ENCODE measurements around the gene XRN1. TPM values are rescaled to one million over a fixed set of nuclear protein-coding genes. Genes with fewer than 3 reads are reported as not detected.
"Not testable (repeated sequence)": the region's sequence is repeated elsewhere in the genome, so short reads cannot be mapped to it uniquely, and the experiment has no call there.

The XRN1 gene
- total RNA-seq, 1 donor = 164 TPM

DNA sequence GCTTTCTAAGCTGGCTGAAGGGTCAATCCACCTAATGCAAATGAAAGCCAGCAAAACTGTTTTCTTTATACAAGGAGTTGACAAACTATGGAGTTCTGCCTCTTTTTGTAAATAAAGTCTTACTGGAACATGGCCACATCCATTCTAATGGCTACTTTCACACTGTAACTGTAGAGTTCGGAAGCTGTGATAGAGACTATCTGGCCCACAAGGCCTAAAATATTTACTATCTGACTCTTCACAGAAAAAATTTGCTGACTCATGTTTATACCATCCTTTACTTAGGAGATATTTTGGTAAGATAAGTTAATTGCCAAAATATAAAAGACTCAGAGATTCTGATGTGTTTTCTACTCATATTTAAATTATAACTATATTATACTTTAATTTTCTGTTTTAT lies 128.7 kb downstream of the XRN1 start:
- no peaks in the 10 kb centered on the region for H3K27me3 ChIP-seq (ENCODE audit: insufficient read depth, low read length)
- H3K4me3 ChIP-seq (ENCODE audit: low read length) = no peak overlapping the region
- no peaks in the 10 kb centered on the region for H3K4me1 ChIP-seq (ENCODE audit: insufficient read depth, low read length)
- no peaks in the 10 kb centered on the region for H3K9me3 ChIP-seq (ENCODE audit: low read depth, low read length)

DNA sequence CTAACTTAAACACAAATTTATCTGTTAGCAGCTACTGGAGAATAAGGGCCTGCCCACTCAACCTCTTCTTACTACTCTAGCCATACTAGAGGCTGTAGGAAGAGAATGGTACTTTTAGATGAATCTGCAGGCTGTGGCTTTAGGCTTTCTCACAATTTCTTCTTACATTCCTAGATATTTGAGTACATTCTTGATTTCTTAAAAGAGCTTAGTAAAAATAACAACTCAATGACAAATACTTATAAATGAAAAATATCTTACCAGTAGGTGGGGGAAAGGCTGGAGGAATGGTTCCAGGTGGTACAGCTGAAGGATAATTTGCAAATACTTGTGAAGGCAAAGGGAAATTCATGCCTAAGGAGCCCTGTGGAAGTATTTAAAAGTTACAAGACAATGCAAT lies 129.5 kb downstream of the XRN1 start:
- no peaks in the 10 kb centered on the region for H3K4me1 ChIP-seq (ENCODE audit: insufficient read depth, low read length)
- H3K9me3 ChIP-seq (ENCODE audit: low read depth, low read length) = no peaks in the 10 kb centered on the region
- H3K4me3 ChIP-seq (ENCODE audit: low read length) = no peak overlapping the region
- no peaks in the 10 kb centered on the region for H3K27me3 ChIP-seq (ENCODE audit: insufficient read depth, low read length)

DNA sequence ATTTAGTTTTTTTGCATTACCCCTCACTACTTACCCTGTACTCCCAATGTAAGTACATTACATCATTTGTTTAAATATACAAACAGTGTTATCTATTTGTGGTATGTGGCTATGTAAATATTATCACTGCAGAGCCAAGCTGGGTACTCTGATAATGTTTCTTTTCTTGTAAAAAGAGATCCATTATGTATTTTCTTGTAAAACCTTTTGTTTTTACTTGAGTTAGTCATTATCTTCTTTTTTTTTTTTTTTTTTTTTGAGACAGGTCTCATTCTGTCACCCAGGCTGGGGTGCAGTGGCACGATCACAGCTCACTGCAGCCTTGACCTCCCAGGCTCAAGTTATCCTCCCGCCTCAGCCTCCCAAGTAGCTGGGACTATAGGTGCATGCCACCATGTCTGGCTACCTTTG lies 131.9 kb downstream of the XRN1 start:
- not testable (repeated sequence) for H3K4me1 ChIP-seq (ENCODE audit: insufficient read depth, low read length); H3K9me3 ChIP-seq (ENCODE audit: low read depth, low read length)

DNA sequence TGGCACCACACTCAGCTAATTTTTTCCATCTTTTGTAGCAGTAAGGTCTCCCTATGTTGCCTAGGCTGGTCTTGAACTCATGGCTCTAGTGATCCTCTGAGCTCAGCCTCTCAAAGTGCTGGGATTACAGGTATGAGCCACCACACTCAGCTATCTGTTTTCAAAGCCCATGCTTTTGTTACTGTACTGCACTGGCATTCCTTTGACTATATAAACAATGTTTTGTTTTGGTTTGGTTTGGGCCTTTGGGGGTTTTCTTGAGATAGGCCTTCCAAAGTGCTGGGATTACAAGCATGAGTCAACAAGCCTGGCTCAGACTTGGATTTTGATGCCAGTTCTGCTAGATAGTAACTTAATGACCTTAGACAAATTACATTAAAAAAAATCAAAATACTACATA lies 132.8 kb downstream of the XRN1 start:
- H3K4me1 ChIP-seq (ENCODE audit: insufficient read depth, low read length) = no peaks in the 10 kb centered on the region
- H3K27me3 ChIP-seq (ENCODE audit: insufficient read depth, low read length) = no peaks in the 10 kb centered on the region
- H3K9me3 ChIP-seq (ENCODE audit: low read depth, low read length) = no peaks in the 10 kb centered on the region
- no peak overlapping the region for H3K4me3 ChIP-seq (ENCODE audit: low read length)

More for the DNA sequence above, 131.9 kb downstream of the XRN1 start:
- not testable (repeated sequence) for H3K27me3 ChIP-seq (ENCODE audit: insufficient read depth, low read length); H3K4me3 ChIP-seq (ENCODE audit: low read length)

DNA sequence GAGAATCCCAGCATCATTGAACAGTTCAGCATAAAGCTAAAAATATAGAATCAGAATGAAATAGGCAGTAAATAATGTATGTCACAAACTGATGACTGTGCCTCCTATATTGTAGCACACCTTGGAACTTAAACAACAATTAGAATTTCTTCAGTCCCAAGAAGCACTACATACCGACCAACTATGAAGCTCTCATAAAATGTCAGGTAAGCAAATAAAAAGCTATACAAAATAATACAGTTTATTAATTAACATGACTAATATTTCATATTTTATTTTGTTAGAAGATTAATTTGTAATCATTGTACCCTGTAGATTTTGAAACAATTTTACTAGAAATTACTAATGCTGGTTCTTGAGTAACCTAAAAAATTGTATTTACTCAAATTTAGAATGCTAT lies 137.4 kb downstream of the XRN1 start:
- Histone ChIP-seq H3K27me3 (ENCODE audit: insufficient read depth, low read length) (no peaks in the 10 kb centered on the region), H3K4me1 (ENCODE audit: insufficient read depth, low read length) (no peaks in the 10 kb centered on the region), H3K9me3 (ENCODE audit: low read depth, low read length) (no peaks in the 10 kb centered on the region)

DNA sequence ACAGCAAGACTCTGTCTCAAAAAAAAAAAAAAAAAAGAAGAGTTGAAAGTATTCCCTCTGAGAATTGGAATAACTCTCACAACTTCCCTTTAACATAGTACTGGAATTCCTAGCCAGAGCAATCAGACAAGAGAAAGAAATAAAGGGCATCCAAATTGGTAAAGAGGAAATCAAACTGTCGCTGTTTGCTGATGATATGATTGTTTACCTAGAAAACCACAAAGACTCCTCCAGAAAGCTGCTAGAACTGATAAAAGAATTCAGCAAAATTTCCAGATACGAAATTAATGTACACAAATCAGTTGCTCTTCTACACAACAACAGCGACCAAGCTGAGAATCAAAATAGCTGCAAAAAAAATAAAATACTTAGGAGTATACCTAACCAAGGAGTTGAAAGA lies 145.0 kb downstream of the XRN1 start:
- H3K9me3 ChIP-seq (ENCODE audit: low read depth, low read length); H3K4me1 ChIP-seq (ENCODE audit: insufficient read depth, low read length); H3K27me3 ChIP-seq (ENCODE audit: insufficient read depth, low read length); H3K4me3 ChIP-seq (ENCODE audit: low read length): not testable (repeated sequence)

More for the DNA sequence above, 137.4 kb downstream of the XRN1 start:
- no peak overlapping the region for H3K4me3 ChIP-seq (ENCODE audit: low read length)

DNA sequence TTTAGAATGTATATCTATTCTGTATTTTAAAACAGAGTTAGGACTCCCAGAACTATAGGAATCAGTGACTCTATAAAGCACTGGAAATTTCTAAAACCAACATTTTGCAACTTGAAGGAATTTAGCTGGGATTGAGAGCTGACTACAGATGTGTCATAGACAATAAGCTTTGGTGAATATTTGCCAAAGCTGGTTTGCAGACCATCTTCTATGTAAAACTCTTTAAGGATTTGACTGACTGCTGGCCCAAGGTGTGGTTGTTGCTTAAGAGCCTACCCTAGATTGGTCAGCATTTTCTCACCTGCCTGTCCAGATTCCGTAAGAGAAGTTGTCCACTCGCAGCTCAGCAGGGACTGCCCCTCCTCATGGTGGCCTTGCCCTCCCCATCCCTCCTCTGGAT lies 149.2 kb downstream of the XRN1 start:
- no peaks in the 10 kb centered on the region for H3K27me3 ChIP-seq (ENCODE audit: insufficient read depth, low read length)
- H3K4me3 ChIP-seq (ENCODE audit: low read length) = no peak overlapping the region
- no peaks in the 10 kb centered on the region for H3K4me1 ChIP-seq (ENCODE audit: insufficient read depth, low read length)
- no peaks in the 10 kb centered on the region for H3K9me3 ChIP-seq (ENCODE audit: low read depth, low read length)

DNA sequence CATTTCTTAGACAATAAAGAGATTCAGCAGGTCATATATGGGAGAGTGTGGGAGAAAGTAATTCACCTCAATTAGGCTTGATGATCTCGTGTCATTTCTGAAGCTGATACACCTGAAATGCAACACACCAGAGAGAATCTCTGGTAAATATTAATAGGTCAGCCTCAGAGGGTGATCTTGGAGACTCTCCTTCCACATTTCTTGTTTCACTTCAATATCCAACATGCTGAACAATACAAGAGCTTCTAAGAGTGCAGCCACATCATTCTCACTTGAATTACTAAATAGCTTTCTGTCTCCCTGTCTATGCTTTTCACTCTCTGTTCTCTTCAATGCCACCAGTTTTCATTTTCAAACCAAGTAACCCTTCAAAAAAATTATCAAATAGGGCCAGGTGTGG lies 151.3 kb downstream of the XRN1 start:
- Histone ChIP-seq H3K4me1 (ENCODE audit: insufficient read depth, low read length) (no peaks in the 10 kb centered on the region), H3K4me3 (ENCODE audit: low read length) (no peak overlapping the region), H3K9me3 (ENCODE audit: low read depth, low read length) (no peaks in the 10 kb centered on the region), H3K27me3 (ENCODE audit: insufficient read depth, low read length) (no peaks in the 10 kb centered on the region)

DNA sequence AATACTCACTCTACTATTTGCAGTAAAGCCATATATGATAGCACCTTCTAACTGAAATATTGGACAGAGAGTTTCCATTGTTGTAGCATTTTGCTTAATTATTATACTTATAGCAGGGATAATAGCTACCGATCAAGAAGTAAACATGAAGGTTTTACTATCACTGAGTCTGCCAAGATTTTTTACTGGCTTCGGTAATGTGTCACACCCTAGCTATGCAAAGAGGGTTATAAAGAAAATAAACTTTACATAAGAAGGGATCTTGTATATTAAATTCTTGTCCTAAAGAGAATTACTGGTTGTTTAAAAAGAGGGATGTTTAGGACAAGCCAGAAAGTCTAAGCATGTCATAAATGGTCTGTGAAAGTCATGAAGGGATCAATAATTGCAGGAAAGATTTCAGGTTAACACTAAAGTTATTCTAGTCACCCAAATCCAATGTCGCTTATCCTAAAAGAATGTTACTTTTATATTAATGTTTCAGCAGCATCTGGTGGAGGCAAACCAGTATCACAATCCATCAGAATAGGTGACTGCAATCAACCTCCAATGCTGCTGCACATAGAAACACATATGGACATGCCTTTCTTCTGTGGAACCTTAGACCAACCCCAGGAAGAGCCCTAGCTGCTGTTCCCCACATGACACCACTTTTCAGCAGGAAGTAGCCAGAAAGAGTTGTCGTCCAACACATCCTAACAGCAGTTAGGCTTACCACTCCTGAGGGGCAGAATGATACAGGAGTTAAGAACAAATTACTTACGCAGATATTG lies 159.8 kb downstream of the XRN1 start:
- Histone ChIP-seq H3K27me3 (ENCODE audit: insufficient read depth, low read length) (no peaks in the 10 kb centered on the region), H3K9me3 (ENCODE audit: low read depth, low read length) (peaks cover 13% of the 10 kb centered on the region), H3K4me1 (ENCODE audit: insufficient read depth, low read length) (no peaks in the 10 kb centered on the region), H3K4me3 (ENCODE audit: low read length) (no peak overlapping the region)

DNA sequence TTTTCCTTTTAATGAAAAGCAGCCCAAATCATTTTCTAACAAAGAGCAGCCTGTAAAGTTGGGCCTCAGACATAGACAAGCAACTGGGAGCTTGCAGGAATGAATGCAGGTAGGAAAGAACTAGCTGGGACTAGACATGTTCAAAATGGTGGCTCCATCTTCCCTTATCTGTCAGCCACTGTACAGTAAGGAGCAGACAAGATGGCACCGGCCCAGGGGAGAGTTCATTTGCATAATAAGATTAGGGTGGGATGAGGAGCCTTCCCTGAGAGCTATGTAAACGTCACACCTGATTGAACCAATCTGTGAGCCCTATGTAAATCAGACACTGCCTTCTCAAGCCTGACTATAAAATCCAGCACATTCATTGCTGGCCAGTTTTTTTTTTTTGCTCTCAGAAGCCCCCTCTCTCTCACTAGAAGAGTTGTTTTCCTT lies 162.7 kb downstream of the XRN1 start:
- H3K4me1 ChIP-seq (ENCODE audit: insufficient read depth, low read length) = peaks cover under 1% of the 10 kb centered on the region
- H3K9me3 ChIP-seq (ENCODE audit: low read depth, low read length) = peaks cover 13% of the 10 kb centered on the region
- H3K4me3 ChIP-seq (ENCODE audit: low read length) = no peak overlapping the region
- no peaks in the 10 kb centered on the region for H3K27me3 ChIP-seq (ENCODE audit: insufficient read depth, low read length)

DNA sequence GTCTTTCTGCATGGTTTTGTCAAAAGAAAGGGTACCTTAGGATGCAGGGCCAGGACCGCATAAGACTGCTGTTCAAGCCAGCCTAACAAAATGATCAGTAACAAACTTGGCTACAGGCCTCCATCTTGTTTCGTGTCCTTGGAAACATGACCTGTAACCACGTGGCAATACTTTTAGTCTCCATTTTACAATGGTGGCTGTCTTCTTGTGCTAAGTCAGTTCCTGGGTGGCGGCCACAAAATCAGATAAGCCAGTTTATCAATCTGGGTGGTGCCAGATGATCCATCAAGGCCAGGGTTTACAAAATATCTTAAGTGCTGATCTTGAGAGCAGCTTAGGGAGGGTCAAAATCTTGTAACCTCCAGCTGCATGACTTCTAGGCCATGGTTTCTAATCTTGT lies 165.3 kb downstream of the XRN1 start:
- H3K27me3 ChIP-seq (ENCODE audit: insufficient read depth, low read length) = no peaks in the 10 kb centered on the region
- H3K4me3 ChIP-seq (ENCODE audit: low read length) = no peak overlapping the region
- H3K9me3 ChIP-seq (ENCODE audit: low read depth, low read length) = peaks cover under 1% of the 10 kb centered on the region
- peaks cover 18% of the 10 kb centered on the region for H3K4me1 ChIP-seq (ENCODE audit: insufficient read depth, low read length)

DNA sequence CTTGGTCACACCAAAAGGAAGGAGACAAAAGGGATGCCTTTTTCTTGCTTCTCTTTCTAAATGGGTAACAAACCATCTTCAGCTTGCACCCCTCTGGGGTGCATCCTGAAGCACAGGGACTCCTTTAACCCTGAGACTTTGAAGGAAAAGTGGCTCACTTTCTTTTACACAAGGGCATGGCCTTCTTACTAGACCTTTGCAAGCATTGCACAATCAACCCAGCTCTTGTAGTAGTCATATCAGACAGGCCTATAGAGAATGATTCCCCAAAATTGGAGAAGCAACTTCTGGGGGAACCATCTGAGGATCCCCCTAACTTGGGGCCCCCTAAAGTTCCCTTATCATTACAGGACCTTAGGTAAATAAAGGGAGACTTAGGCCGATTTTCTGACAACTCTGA lies 166.4 kb downstream of the XRN1 start:
- Histone ChIP-seq H3K27me3 (ENCODE audit: insufficient read depth, low read length) (no peaks in the 10 kb centered on the region), H3K9me3 (ENCODE audit: low read depth, low read length) (no peaks in the 10 kb centered on the region), H3K4me1 (ENCODE audit: insufficient read depth, low read length) (peaks cover 28% of the 10 kb centered on the region), H3K4me3 (ENCODE audit: low read length) (no peak overlapping the region)

DNA sequence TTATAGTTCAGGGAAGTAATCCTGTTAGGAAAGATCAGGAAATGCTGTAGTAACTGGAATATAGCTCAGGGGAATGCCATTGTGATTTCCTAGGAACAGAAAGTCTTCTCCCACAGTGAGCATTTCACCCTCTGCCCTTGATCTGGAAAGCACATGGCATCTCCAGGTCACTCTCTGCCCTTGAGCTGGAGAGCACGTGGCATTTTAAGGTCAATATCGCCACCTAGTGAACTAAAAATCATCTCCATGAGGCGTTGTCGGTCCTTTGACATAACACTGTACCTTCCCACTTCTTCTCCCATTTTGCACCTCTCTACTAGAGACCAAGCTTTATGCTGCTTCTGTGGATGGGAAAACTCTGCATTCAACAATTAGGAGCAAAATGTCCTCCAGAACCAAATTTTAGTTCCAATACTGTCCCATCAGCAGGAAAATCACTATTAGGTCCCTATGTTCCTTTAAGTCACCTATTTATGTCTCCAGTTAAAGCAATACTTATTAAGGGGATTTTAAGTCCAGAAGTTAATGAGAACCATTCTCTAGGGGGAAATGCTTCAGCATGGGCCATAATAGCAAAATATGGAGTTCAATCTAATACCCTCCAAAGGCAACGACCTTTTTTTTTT lies 167.8 kb downstream of the XRN1 start:
- Histone ChIP-seq H3K4me1 (ENCODE audit: insufficient read depth, low read length) (peaks cover 42% of the 10 kb centered on the region), H3K4me3 (ENCODE audit: low read length) (no peak overlapping the region), H3K27me3 (ENCODE audit: insufficient read depth, low read length) (no peaks in the 10 kb centered on the region), H3K9me3 (ENCODE audit: low read depth, low read length) (no peaks in the 10 kb centered on the region)

DNA sequence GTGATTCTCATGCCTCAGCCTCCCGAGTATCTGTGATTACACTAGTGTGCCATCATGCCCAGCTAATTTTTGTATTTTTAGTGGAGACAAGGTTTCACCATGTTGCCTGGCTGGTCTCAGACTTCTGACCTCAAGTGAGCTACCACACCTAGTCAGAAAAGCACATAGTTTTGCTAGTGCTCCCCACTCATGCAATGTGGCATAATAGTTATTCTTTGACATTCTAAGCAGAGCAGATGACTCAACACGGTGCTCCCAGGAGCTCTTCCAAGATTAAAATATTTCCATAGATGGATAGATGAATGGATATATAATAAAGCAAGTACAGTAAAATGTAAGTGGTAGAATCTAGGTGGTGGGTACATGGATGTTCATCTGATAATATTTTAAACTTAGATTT lies 169.4 kb downstream of the XRN1 start:
- no peaks in the 10 kb centered on the region for H3K27me3 ChIP-seq (ENCODE audit: insufficient read depth, low read length)
- peaks cover 47% of the 10 kb centered on the region for H3K4me1 ChIP-seq (ENCODE audit: insufficient read depth, low read length)

DNA sequence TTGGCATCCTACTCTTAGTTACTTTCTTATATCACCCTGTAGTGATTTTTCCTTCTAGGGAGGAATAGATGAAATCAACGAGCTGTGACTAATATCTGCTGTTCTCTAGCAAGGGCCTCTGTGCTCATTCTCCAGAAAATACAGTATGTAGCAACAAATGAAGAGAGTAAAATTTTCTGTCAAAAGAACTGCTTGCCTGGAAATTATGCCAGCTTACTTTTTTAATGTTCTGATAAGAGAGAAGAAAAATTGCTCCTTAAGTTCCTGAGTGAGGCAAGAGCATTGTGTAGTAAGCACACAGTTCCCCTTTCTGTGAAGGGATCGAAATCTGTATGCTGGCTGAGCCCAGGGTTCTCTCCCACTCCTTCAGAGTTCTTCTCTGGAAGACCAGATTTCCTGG lies 171.1 kb downstream of the XRN1 start:
- Histone ChIP-seq H3K4me3 (ENCODE audit: low read length) (no peak overlapping the region), H3K4me1 (ENCODE audit: insufficient read depth, low read length) (peaks cover 52% of the 10 kb centered on the region), H3K27me3 (ENCODE audit: insufficient read depth, low read length) (no peaks in the 10 kb centered on the region)

More for the DNA sequence above, 169.4 kb downstream of the XRN1 start:
- no peak overlapping the region for H3K4me3 ChIP-seq (ENCODE audit: low read length)
- no peaks in the 10 kb centered on the region for H3K9me3 ChIP-seq (ENCODE audit: low read depth, low read length)

DNA sequence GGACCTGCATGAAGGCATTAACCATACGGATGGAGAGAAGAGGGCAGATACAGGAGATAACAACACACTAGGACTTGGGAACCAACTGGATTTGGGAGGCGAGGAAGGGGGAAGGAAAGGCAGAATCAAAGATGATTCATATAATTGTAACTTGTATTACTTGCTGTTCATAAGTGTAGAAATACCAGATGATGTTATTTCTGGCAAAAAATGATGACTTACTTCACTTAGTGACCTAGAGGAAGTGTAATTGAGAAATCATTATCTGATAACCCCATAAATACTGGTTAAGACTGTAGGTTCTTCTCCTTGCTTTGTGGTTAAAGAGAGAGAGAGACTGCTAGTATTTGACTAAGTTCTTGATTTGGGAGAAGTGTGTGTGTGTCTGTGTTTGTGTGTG lies 172.0 kb downstream of the XRN1 start:
- Histone ChIP-seq H3K4me1 (ENCODE audit: insufficient read depth, low read length) (peaks cover 61% of the 10 kb centered on the region), H3K27me3 (ENCODE audit: insufficient read depth, low read length) (no peaks in the 10 kb centered on the region), H3K9me3 (ENCODE audit: low read depth, low read length) (no peaks in the 10 kb centered on the region), H3K4me3 (ENCODE audit: low read length) (no peak overlapping the region)

More for the DNA sequence above, 171.1 kb downstream of the XRN1 start:
- no peaks in the 10 kb centered on the region for H3K9me3 ChIP-seq (ENCODE audit: low read depth, low read length)
